Fibroblast of lung (primary cell): Measurements from ENCODE around the gene DCAF15. TPM values are rescaled to one million over a fixed set of nuclear protein-coding genes. Genes with fewer than 3 reads are reported as not detected.
A peak's percentile ranks its signal among the peaks of the same experiment; 100 is the strongest.

Experiments used
- DNase-seq, 2 donors: peaks; one replicate each; pipeline versions ENCODE4 v3.0.0 to v3.0.0-alpha.2; 2010; ENCODE audit warnings: low read depth in 2 of 2
- H2AFZ ChIP-seq: 2 replicates; pipeline ENCODE4 v1.5.1; 2012; ENCODE audit warnings: low read length, control low read depth, inconsistent platforms
- H3K27ac ChIP-seq: 2 replicates; pipeline ENCODE4 v1.5.1; 2011; ENCODE audit warnings: low read length, control low read depth; ENCODE audit not compliant: insufficient read depth
- H3K27me3 ChIP-seq: 2 replicates; pipeline ENCODE4 v1.5.1; 2011; ENCODE audit warnings: mild to moderate bottlenecking, low read length; ENCODE audit not compliant: control insufficient read depth, insufficient read depth
- H3K36me3 ChIP-seq: 2 replicates; pipeline ENCODE4 v1.5.1; 2011; ENCODE audit warnings: low read length; ENCODE audit not compliant: control insufficient read depth, insufficient read depth
- H3K4me1 ChIP-seq: 2 replicates; pipeline ENCODE4 v1.5.1; 2011; ENCODE audit warnings: low read length; ENCODE audit not compliant: control insufficient read depth, insufficient read depth; ENCODE audit errors: extremely low read depth
- H3K4me2 ChIP-seq: 2 replicates; pipeline ENCODE4 v1.5.1; 2011; ENCODE audit warnings: low read length, control low read depth; ENCODE audit not compliant: insufficient read depth; ENCODE audit errors: extremely low read depth
- H3K4me3 ChIP-seq, 4 experiments: fragments of 200-600 bp in 1 of 4; sonication (generic) in 1 of 4; replicated peaks in 1 of 4; 2 replicates each; pipeline ENCODE4 v1.5.1; 2011 to 2016; ENCODE audit warnings: low read length in 4 of 4, low read depth in 3 of 4, mild to moderate bottlenecking in 3 of 4, control low read depth in 2 of 4, inconsistent platforms in 1 of 4, mixed read lengths in 1 of 4; ENCODE audit not compliant: insufficient read depth in 1 of 4; ENCODE audit errors: control extremely low read depth in 1 of 4
- H3K79me2 ChIP-seq: 2 replicates; pipeline ENCODE4 v1.5.1; 2012; ENCODE audit warnings: mild to moderate bottlenecking, low read length, inconsistent platforms; ENCODE audit not compliant: control insufficient read depth, insufficient read depth
- H3K9ac ChIP-seq: 2 replicates; pipeline ENCODE4 v1.5.1; 2011; ENCODE audit warnings: mild to moderate bottlenecking, low read length, control low read depth; ENCODE audit not compliant: insufficient read depth
- H3K9me3 ChIP-seq: 2 replicates; pipeline ENCODE4 v1.5.1; 2012; ENCODE audit warnings: low read depth, low read length; ENCODE audit not compliant: control insufficient read depth, insufficient read depth
- H4K20me1 ChIP-seq: 2 replicates; pipeline ENCODE4 v1.5.1; 2011; ENCODE audit warnings: low read length; ENCODE audit not compliant: control insufficient read depth, insufficient read depth; ENCODE audit errors: extremely low read depth
- CTCF ChIP-seq, 2 donors: IDR thresholded peaks in 1 of 2; conservative IDR thresholded peaks in 1 of 2; 1 replicate in 1 of 2; 2 replicates in 1 of 2; pipeline ENCODE4 v1.5.1; 2011 to 2012; ENCODE audit warnings: low read length in 2 of 2, control low read depth in 1 of 2, inconsistent platforms in 1 of 2, low read depth in 1 of 2, mild to moderate bottlenecking in 1 of 2
- EZH2 ChIP-seq: IDR thresholded peaks from 2 replicates; pipeline ENCODE4 v1.5.1; 2012; ENCODE audit warnings: low read length, control low read depth, mild to moderate bottlenecking; ENCODE audit errors: missing control alignments
- polyA plus RNA-seq, 2 donors: library from polyadenylated mRNA; depleted of rRNA in 1 of 2; stranded (reverse) in 1 of 2; unstranded in 1 of 2; fragments of >200 nt; gene quantifications; 2 replicates each; pipeline ENCODE4 v1.2.1, GENCODE V29; 2011 to 2012; ENCODE audit warnings: missing spikeins in 1 of 2
- total RNA-seq: library from RNA; depleted of rRNA; stranded (reverse); fragments of >200 nt; gene quantifications from 2 replicates; pipeline ENCODE4 v1.2.1, GENCODE V29; 2014

Gene DCAF15
- total and polyA plus RNA-seq, 2 donors (not counting 1 experiment from before 2014, with no cell fraction given): 6.3 to 9.5 TPM

- Histone ChIP-seq H3K79me2 (no peaks in the 10 kb centered on the region), H3K36me3 (peaks cover 3% of the 10 kb centered on the region), H3K4me3 (peak overlapping the region in 1 of 4 experiments; percentile 7), H3K4me1 (peaks cover 2% of the 10 kb centered on the region), H2AFZ (no peak overlapping the region), H3K4me2 (peak overlapping the region; percentile 40), H3K9ac (no peak overlapping the region), H3K27ac (no peak overlapping the region), H4K20me1 (no peaks in the 10 kb centered on the region), H3K9me3 (no peaks in the 10 kb centered on the region), H3K27me3 (no peaks in the 10 kb centered on the region)
- peak in 1 of 2 donors; percentile 14 for DNase-seq
- TF ChIP-seq EZH2 (no peak), CTCF (conservative IDR thresholded peaks at IDR 0.05 in 1 of 2, IDR thresholded peaks at IDR 0.05 in 1 of 2; ENCODE audit: low read depth in 1 of 2, low read length in 2 of 2) (no peak)
Measured at GRCh38 chr19:13978351-13979243, 26.3 kb downstream of the DCAF15 start.

GRCh38 chr19:13979244-13979615, 26.9 kb downstream of the DCAF15 start:
- no peak for DNase-seq
- Histone ChIP-seq H4K20me1 (no peaks in the 10 kb centered on the region), H3K27ac (no peak overlapping the region), H2AFZ (no peak overlapping the region), H3K9me3 (no peaks in the 10 kb centered on the region), H3K9ac (no peak overlapping the region), H3K36me3 (peaks cover 3% of the 10 kb centered on the region), H3K27me3 (no peaks in the 10 kb centered on the region), H3K4me1 (peaks cover 2% of the 10 kb centered on the region), H3K4me2 (peak overlapping the region; percentile 40), H3K79me2 (no peaks in the 10 kb centered on the region), H3K4me3 (peak overlapping the region in 1 of 4 experiments; percentile 7)
- TF ChIP-seq CTCF (conservative IDR thresholded peaks at IDR 0.05 in 1 of 2, IDR thresholded peaks at IDR 0.05 in 1 of 2; ENCODE audit: low read depth in 1 of 2, low read length in 2 of 2): no peak

GRCh38 chr19:13979686-13980085, 27.4 kb downstream of the DCAF15 start:
- H3K27ac ChIP-seq: no peak overlapping the region
- no peaks in the 10 kb centered on the region for H3K9me3 ChIP-seq
- H3K4me3 ChIP-seq: no peak overlapping the region
- H2AFZ ChIP-seq: no peak overlapping the region
- H3K79me2 ChIP-seq: no peaks in the 10 kb centered on the region
- no peak overlapping the region for H3K4me2 ChIP-seq
- no peak overlapping the region for H3K9ac ChIP-seq
- H3K4me1 ChIP-seq: peaks cover 2% of the 10 kb centered on the region
- no peaks in the 10 kb centered on the region for H3K27me3 ChIP-seq
- peaks cover 3% of the 10 kb centered on the region for H3K36me3 ChIP-seq
- TF ChIP-seq EZH2 (no peak), CTCF (conservative IDR thresholded peaks at IDR 0.05 in 1 of 2, IDR thresholded peaks at IDR 0.05 in 1 of 2; ENCODE audit: low read depth in 1 of 2, low read length in 2 of 2) (no peak)
- no peak for DNase-seq
- no peaks in the 10 kb centered on the region for H4K20me1 ChIP-seq
